HCT116 (cell line): ENCODE measurements around the gene DARS1. TPM values are rescaled to one million over a fixed set of nuclear protein-coding genes. Genes with fewer than 3 reads are reported as not detected.

ENCODE experiments used
- ATAC-seq: fragments of 200-7000 bp; cut with Tn5 transposase; 2 replicates; pipeline ENCODE4 v1.9.1; 2020; ENCODE audit warnings: mild to moderate bottlenecking, moderate library complexity
- BruUV-seq: library from RNA; stranded (reverse); fragments of 400-500 nt; replicated peaks from 2 replicates; lab custom pipeline; 2021; lab: Mats Ljungman, UMichigan
- CTCF ChIA-PET: fragments of 300-600 bp; sonication (Branson Sonifier 250); formaldehyde crosslinking; loops from one replicate; lab custom pipeline; 2021; ENCODE audit warnings: antibody characterized with exemption; lab: Charles Lee
- POLR2A ChIA-PET: fragments of 300-600, 350-600 bp; sonication (Branson Sonifier 250); formaldehyde crosslinking; loops from one replicate; lab custom pipeline; 2021; ENCODE audit warnings: antibody characterized with exemption; lab: Charles Lee
- RAD21 ChIA-PET, 2 experiments: fragments of 300-600 bp; sonication (Branson Sonifier 250); formaldehyde crosslinking; loops; one replicate each; lab custom pipeline; 2023; ENCODE audit warnings: low total read pairs in 2 of 2; ENCODE audit not compliant: uncharacterized antibody in 2 of 2, unreplicated experiment in 2 of 2, low non-redundant PET in 1 of 2; lab: Charles Lee
- DNase-seq: peaks from one replicate; pipeline ENCODE4 v3.0.0-alpha.2; 2010; ENCODE audit warnings: low read depth, low spot score
- H2AFZ ChIP-seq: fragments of 200-600 bp; shearing (Covaris generic), sonication (generic); 2 replicates; pipeline ENCODE4 v1.6.1; 2017; ENCODE audit warnings: low read depth, mixed run types, mixed read lengths, antibody characterized with exemption, low read length; ENCODE audit not compliant: poor library complexity, severe bottlenecking
- H3K27ac ChIP-seq: 2 replicates; pipeline ENCODE4 v1.5.1; 2012; ENCODE audit warnings: low read depth, low read length
- H3K27me3 ChIP-seq: fragments of 200-600 bp; sonication (generic); 2 replicates; pipeline ENCODE4 v1.6.1; 2016; ENCODE audit warnings: mixed run types, low read length, mixed read lengths; ENCODE audit not compliant: insufficient read depth
- H3K36me3 ChIP-seq, 2 experiments: fragments of 200-500 bp in 1 of 2; fragments of 200-600 bp in 1 of 2; sonication (Bioruptor generic) in 1 of 2; sonication (generic) in 1 of 2; 2 replicates each; pipeline versions ENCODE4 v1.5.1 to v1.6.1; 2014 to 2016; ENCODE audit warnings: low read length in 2 of 2, inconsistent platforms in 1 of 2, mixed read lengths in 1 of 2, mixed run types in 1 of 2; ENCODE audit not compliant: insufficient read depth in 2 of 2, control insufficient read depth in 1 of 2
- H3K4me1 ChIP-seq, 2 experiments: fragments of 200-600 bp in 1 of 2; sonication (generic) in 1 of 2; 2 replicates each; pipeline versions ENCODE4 v1.5.1 to v1.6.1; 2012 to 2017; ENCODE audit warnings: low read length in 2 of 2, inconsistent platforms in 1 of 2, mild to moderate bottlenecking in 1 of 2, mixed read lengths in 1 of 2, mixed run types in 1 of 2, moderate library complexity in 1 of 2; ENCODE audit not compliant: insufficient read depth in 2 of 2, control insufficient read depth in 1 of 2
- H3K4me2 ChIP-seq: fragments of 200-600 bp; sonication (generic); 2 replicates; pipeline ENCODE4 v1.6.1; 2017; ENCODE audit warnings: mixed run types, low read length, mixed read lengths
- H3K4me3 ChIP-seq, 2 experiments: fragments of 200-600 bp in 1 of 2; sonication (generic) in 1 of 2; replicated peaks in 1 of 2; 2 replicates each; pipeline ENCODE4 v1.5.1; 2011 to 2016; ENCODE audit warnings: low read length in 2 of 2, control low read depth in 1 of 2, low read depth in 1 of 2, mild to moderate bottlenecking in 1 of 2, mixed read lengths in 1 of 2, mixed run types in 1 of 2
- H3K79me2 ChIP-seq: fragments of 200-600 bp; sonication (generic); 2 replicates; pipeline ENCODE4 v1.6.1; 2017; ENCODE audit warnings: mild to moderate bottlenecking, mixed run types, low read length, moderate library complexity, mixed read lengths; ENCODE audit not compliant: insufficient read depth
- H3K9ac ChIP-seq: fragments of 200-600 bp; sonication (generic); 2 replicates; pipeline ENCODE4 v1.6.1; 2016; ENCODE audit warnings: low read length, mixed read lengths
- H3K9me2 ChIP-seq: fragments of 200-600 bp; sonication (generic), shearing (Covaris generic); 2 replicates; pipeline ENCODE4 v1.6.1; 2017; ENCODE audit warnings: mixed run types, mild to moderate bottlenecking, moderate library complexity; ENCODE audit not compliant: insufficient read depth
- H3K9me3 ChIP-seq, 2 experiments: fragments of 200-500 bp in 1 of 2; fragments of 200-600 bp in 1 of 2; sonication (Bioruptor generic) in 1 of 2; sonication (generic) in 1 of 2; 2 replicates each; pipeline ENCODE4 v1.6.1; 2014 to 2017; ENCODE audit warnings: low read length in 2 of 2, mixed read lengths in 2 of 2, inconsistent platforms in 1 of 2, low read depth in 1 of 2, mild to moderate bottlenecking in 1 of 2, mixed run types in 1 of 2, moderate library complexity in 1 of 2; ENCODE audit not compliant: control insufficient read depth in 1 of 2, insufficient read depth in 1 of 2
- H4K20me1 ChIP-seq: fragments of 200-600 bp; sonication (generic), shearing (Covaris generic); 2 replicates; pipeline ENCODE4 v1.6.1; 2017; ENCODE audit warnings: mixed run types, mild to moderate bottlenecking, moderate library complexity; ENCODE audit not compliant: insufficient read depth
- ATF3 ChIP-seq: IDR thresholded peaks from 2 replicates; pipeline ENCODE4 v1.6.1; 2012
- CBX3 ChIP-seq: IDR thresholded peaks from 2 replicates; pipeline ENCODE4 v1.6.1; 2012; ENCODE audit warnings: low read depth
- CEBPB ChIP-seq: IDR thresholded peaks from 2 replicates; pipeline ENCODE4 v1.6.1; 2012; ENCODE audit warnings: low read depth
- CTCF ChIP-seq, 3 experiments: fragments of 200-600 bp in 1 of 3; sonication (generic) in 1 of 3; IDR thresholded peaks in 2 of 3; conservative IDR thresholded peaks in 1 of 3; 2 replicates each; pipeline ENCODE4 v1.5.1; 2012 to 2017; ENCODE audit warnings: low read depth in 2 of 3, low read length in 2 of 3, antibody characterized with exemption in 1 of 3, borderline replicate concordance in 1 of 3, control low read depth in 1 of 3, mild to moderate bottlenecking in 1 of 3, mixed read lengths in 1 of 3, mixed run types in 1 of 3, moderate library complexity in 1 of 3; ENCODE audit not compliant: insufficient read depth in 1 of 3
- EGR1 ChIP-seq: IDR thresholded peaks from 2 replicates; pipeline ENCODE4 v1.6.1; 2012; ENCODE audit warnings: low read depth
- ELF1 ChIP-seq: IDR thresholded peaks from 2 replicates; pipeline ENCODE4 v1.6.1; 2012; ENCODE audit warnings: low read depth, borderline replicate concordance
- EZH2 ChIP-seq: fragments of 200-600 bp; sonication (generic); IDR thresholded peaks from 2 replicates; pipeline ENCODE4 v1.6.1; 2017; ENCODE audit warnings: antibody characterized with exemption, mixed run types
- EZH2phosphoT487 ChIP-seq: fragments of 200-600 bp; IDR thresholded peaks from 2 replicates; pipeline ENCODE4 v1.6.1; 2018; ENCODE audit warnings: antibody characterized with exemption, borderline replicate concordance
- JUND ChIP-seq: IDR thresholded peaks from 2 replicates; pipeline ENCODE4 v1.6.1; 2012
- MAX ChIP-seq: IDR thresholded peaks from 2 replicates; pipeline ENCODE4 v1.6.1; 2012
- POLR2AphosphoS5 ChIP-seq: IDR thresholded peaks from 2 replicates; pipeline ENCODE4 v1.6.1; 2011; ENCODE audit warnings: mild to moderate bottlenecking, low read depth, low read length, moderate library complexity
- REST ChIP-seq: IDR thresholded peaks from 2 replicates; pipeline ENCODE4 v1.6.1; 2012; ENCODE audit warnings: low read depth
- SIN3A ChIP-seq: IDR thresholded peaks from 2 replicates; pipeline ENCODE4 v1.6.1; 2012; ENCODE audit warnings: low read depth
- TCF7L2 ChIP-seq: IDR thresholded peaks from 2 replicates; pipeline ENCODE4 v1.7.0; 2011; ENCODE audit warnings: borderline replicate concordance, inconsistent platforms; ENCODE audit not compliant: insufficient read depth, insufficient read length; ENCODE audit errors: extremely low read depth
- ZBTB33 ChIP-seq: IDR thresholded peaks from 2 replicates; pipeline ENCODE4 v1.6.1; 2011; ENCODE audit warnings: mild to moderate bottlenecking, low read length, moderate library complexity; ENCODE audit not compliant: insufficient replicate concordance; ENCODE audit errors: extremely low read depth
- ZNF274 ChIP-seq: fragments of 200-500 bp; sonication (Bioruptor generic); IDR thresholded peaks from 2 replicates; pipeline ENCODE4 v1.6.1; 2014; ENCODE audit warnings: mild to moderate bottlenecking, low read depth, low read length, inconsistent platforms
- intact Hi-C: fragments of 100-400 bp; cut with micrococcal nuclease; formaldehyde crosslinking; loops from 2 replicates; pipeline ENCODE4 v1.10.0; 2022
- total RNA-seq: library from RNA; stranded (reverse); gene quantifications from one replicate; pipeline ENCODE4 v1.2.1, GENCODE V29; 2021; ENCODE audit not compliant: unreplicated experiment

The DARS1 gene
- total RNA-seq, 1 experiment from 2014 or later = 94.8 TPM

GRCh38 chr2:135905679-135906078, 79.7 kb downstream of the DARS1 start:
- CTCF ChIA-PET = no interaction called here
- TF ChIP-seq ELF1 (no peak), TCF7L2 (no peak), ATF3 (no peak), EGR1 (no peak), CBX3 (no peak), CEBPB (no peak), SIN3A (no peak), JUND (no peak), REST (no peak), MAX (no peak), EZH2 (no peak), ZBTB33 (no peak), ZNF274 (no peak), EZH2phosphoT487 (no peak), CTCF (IDR thresholded peaks at IDR 0.05 in 2 of 3, conservative IDR thresholded peaks at IDR 0.05 in 1 of 3; ENCODE audit: borderline replicate concordance in 1 of 3, insufficient read depth in 1 of 3, low read depth in 2 of 3, low read length in 2 of 3) (no peak), POLR2AphosphoS5 (no peak)

More at GRCh38 chr2:135905679-135906078, 79.7 kb downstream of the DARS1 start:
- Histone ChIP-seq H3K4me3 (no peak overlapping the region), H3K4me1 (no peaks in the 10 kb centered on the region), H3K27me3 (no peaks in the 10 kb centered on the region), H2AFZ (no peak overlapping the region), H3K4me2 (no peak overlapping the region), H3K9me2 (no peaks in the 10 kb centered on the region), H3K9me3 (no peaks in the 10 kb centered on the region), H3K79me2 (no peaks in the 10 kb centered on the region), H3K27ac (no peak overlapping the region), H3K9ac (no peak overlapping the region), H3K36me3 (peaks cover 20 to 28% of the 10 kb centered on the region in 2 experiments; a peak in 3 of 4 replicates), H4K20me1 (no peaks in the 10 kb centered on the region)
- intact Hi-C loops = loop anchor here (5.0 kb wide), 1 partner anchor 918 kb away; no protein-coding TSS in a partner anchor
- ChIA-PET RAD21 (no interaction called here), POLR2A (no interaction called here)
- DNase-seq (no peak), ATAC-seq (no peak)
- BruUV-seq = no TSS peak
